GM19463 (cell line): Measurements from ENCODE around the gene PALD1.

Source experiments
- ATAC-seq: cut with Tn5 transposase; IDR thresholded peaks from one replicate; pipeline ENCODE4 v1.9.1; 2021; ENCODE audit warnings: mild to moderate bottlenecking, moderate library complexity; ENCODE audit not compliant: unreplicated experiment

Gene PALD1

GRCh38 chr10:70535001-70535400 is 56.4 kb downstream of the PALD1 start:
- no peak for ATAC-seq

GRCh38 chr10:70535451-70535850 is 56.9 kb downstream of the PALD1 start:
- ATAC-seq = no peak

GRCh38 chr10:70536196-70536861 is 57.8 kb downstream of the PALD1 start:
- ATAC-seq = no peak

GRCh38 chr10:70537398-70538194 is 59.0 kb downstream of the PALD1 start:
- no peak for ATAC-seq

GRCh38 chr10:70538195-70538520 is 59.6 kb downstream of the PALD1 start:
- ATAC-seq = no peak

GRCh38 chr10:70538731-70539338 is 60.3 kb downstream of the PALD1 start:
- ATAC-seq = no peak

GRCh38 chr10:70539471-70539870 is 60.9 kb downstream of the PALD1 start:
- no peak for ATAC-seq

GRCh38 chr10:70540089-70540788 is 61.7 kb downstream of the PALD1 start:
- no peak for ATAC-seq

- ATAC-seq = no peak
These were observed 62.3 kb downstream of the PALD1 start for GRCh38 chr10:70540789-70541360.

GRCh38 chr10:70541736-70542564 is 63.4 kb downstream of the PALD1 start:
- ATAC-seq = no peak

GRCh38 chr10:70542565-70542938 is 64.0 kb downstream of the PALD1 start:
- no peak for ATAC-seq

- ATAC-seq = no peak
These were observed 65.3 kb downstream of the PALD1 start for GRCh38 chr10:70543911-70544310.

- no peak for ATAC-seq
These were observed 66.1 kb downstream of the PALD1 start for GRCh38 chr10:70544431-70545340.

- ATAC-seq = no peak
These were observed 68.0 kb downstream of the PALD1 start for GRCh38 chr10:70546584-70546983.

- ATAC-seq = no peak
These were observed 70.9 kb downstream of the PALD1 start for GRCh38 chr10:70549351-70549961.

- ATAC-seq = no peak
These were observed 71.4 kb downstream of the PALD1 start for GRCh38 chr10:70549962-70550458.

- no peak for ATAC-seq
These were observed 71.9 kb downstream of the PALD1 start for GRCh38 chr10:70550459-70550858.

GRCh38 chr10:70551466-70551865 is 72.9 kb downstream of the PALD1 start:
- no peak for ATAC-seq

- ATAC-seq = no peak
These were observed 73.4 kb downstream of the PALD1 start for GRCh38 chr10:70551971-70552422.
